Liver (tissue), 9 donors: ENCODE measurements around the gene PRR5L. TPM values are rescaled to one million over a fixed set of nuclear protein-coding genes. Genes with fewer than 3 reads are reported as not detected.

Experiments used
- DNase-seq: peaks from one replicate; pipeline ENCODE4 v3.0.0-alpha.2; 2017; ENCODE audit warnings: low spot score
- H3K27ac ChIP-seq, 2 donors: one replicate each; pipeline ENCODE4 v1.7.0; 2013; ENCODE audit warnings: inconsistent platforms in 2 of 2, low read length in 2 of 2, control low read depth in 1 of 2, low read depth in 1 of 2, mild to moderate bottlenecking in 1 of 2
- H3K27me3 ChIP-seq, 4 donors: one replicate each; pipeline versions ENCODE4 v1.6.1 to v1.7.0; 2013; ENCODE audit warnings: low read length in 3 of 4, inconsistent platforms in 1 of 4, mild to moderate bottlenecking in 1 of 4, moderate library complexity in 1 of 4; ENCODE audit not compliant: control insufficient read depth in 4 of 4, insufficient read depth in 4 of 4
- H3K36me3 ChIP-seq, 4 donors: one replicate each; pipeline versions ENCODE4 v1.6.1 to v1.7.0; 2013; ENCODE audit warnings: low read length in 3 of 4, mild to moderate bottlenecking in 3 of 4, low read depth in 1 of 4, moderate library complexity in 1 of 4; ENCODE audit not compliant: control insufficient read depth in 4 of 4, insufficient read depth in 3 of 4
- H3K4me1 ChIP-seq, 4 donors: one replicate each; pipeline versions ENCODE4 v1.6.1 to v1.7.0; 2013; ENCODE audit warnings: low read length in 3 of 4, mild to moderate bottlenecking in 3 of 4, moderate library complexity in 1 of 4; ENCODE audit not compliant: control insufficient read depth in 4 of 4, insufficient read depth in 4 of 4
- H3K4me3 ChIP-seq, 3 donors: one replicate each; pipeline versions ENCODE4 v1.6.1 to v1.7.0; 2013; ENCODE audit warnings: low read length in 3 of 3, control low read depth in 1 of 3, low read depth in 1 of 3, mild to moderate bottlenecking in 1 of 3
- H3K9ac ChIP-seq, 2 donors: one replicate each; pipeline ENCODE4 v1.7.0; 2013; ENCODE audit warnings: low read length in 2 of 2, mild to moderate bottlenecking in 2 of 2, moderate library complexity in 2 of 2, control low read depth in 1 of 2, low read depth in 1 of 2
- H3K9me3 ChIP-seq, 4 donors: one replicate each; pipeline versions ENCODE4 v1.6.1 to v1.7.0; 2013; ENCODE audit warnings: low read length in 3 of 4; ENCODE audit not compliant: control insufficient read depth in 4 of 4
- ATF3 ChIP-seq: IDR thresholded peaks from 2 replicates; pipeline ENCODE4 v1.6.1; 2016; ENCODE audit warnings: antibody characterized with exemption
- CTCF ChIP-seq: fragments of 150-350 bp; IDR thresholded peaks from 2 replicates; pipeline ENCODE4 v1.5.1; 2017; ENCODE audit warnings: improper control_type of control experiment, low read depth, low read length; ENCODE audit not compliant: missing input control
- EGR1 ChIP-seq, 2 donors: IDR thresholded peaks; 2 replicates each; pipeline ENCODE4 v1.6.1; 2016 to 2018; ENCODE audit warnings: antibody characterized with exemption in 2 of 2, low read depth in 2 of 2
- FOXA1 ChIP-seq: IDR thresholded peaks from 2 replicates; pipeline ENCODE4 v1.6.1; 2016; ENCODE audit warnings: antibody characterized with exemption
- FOXA2 ChIP-seq: IDR thresholded peaks from 2 replicates; pipeline ENCODE4 v1.6.1; 2016; ENCODE audit warnings: antibody characterized with exemption
- GABPA ChIP-seq, 2 donors: IDR thresholded peaks in 1 of 2; conservative IDR thresholded peaks in 1 of 2; 2 replicates each; pipeline ENCODE4 v1.6.1; 2016; ENCODE audit warnings: antibody characterized with exemption in 2 of 2, mild to moderate bottlenecking in 1 of 2, moderate library complexity in 1 of 2
- HNF4A ChIP-seq, 2 donors: conservative IDR thresholded peaks; 2 replicates each; pipeline ENCODE4 v1.6.1; 2016; ENCODE audit warnings: antibody characterized with exemption in 2 of 2, mild to moderate bottlenecking in 2 of 2
- HNF4G ChIP-seq: IDR thresholded peaks from 2 replicates; pipeline ENCODE4 v1.6.1; 2016; ENCODE audit warnings: antibody characterized with exemption
- JUND ChIP-seq, 2 donors: IDR thresholded peaks; 2 replicates each; pipeline ENCODE4 v1.6.1; 2016; ENCODE audit warnings: antibody characterized with exemption in 2 of 2
- MAX ChIP-seq: IDR thresholded peaks from 2 replicates; pipeline ENCODE4 v1.6.1; 2016; ENCODE audit warnings: antibody characterized with exemption
- NR2F2 ChIP-seq: IDR thresholded peaks from 2 replicates; pipeline ENCODE4 v1.6.1; 2016; ENCODE audit warnings: antibody characterized with exemption
- RAD21 ChIP-seq, 2 donors: IDR thresholded peaks; 2 replicates each; pipeline ENCODE4 v1.6.1; 2016; ENCODE audit warnings: antibody characterized with exemption in 2 of 2, mild to moderate bottlenecking in 2 of 2
- RXRA ChIP-seq, 2 donors: IDR thresholded peaks; 2 replicates each; pipeline ENCODE4 v1.6.1; 2017 to 2018; ENCODE audit warnings: antibody characterized with exemption in 2 of 2, mild to moderate bottlenecking in 1 of 2
- SP1 ChIP-seq: IDR thresholded peaks from 2 replicates; pipeline ENCODE4 v1.6.1; 2018; ENCODE audit warnings: antibody characterized with exemption, mild to moderate bottlenecking
- TAF1 ChIP-seq: conservative IDR thresholded peaks from 2 replicates; pipeline ENCODE4 v1.6.1; 2016; ENCODE audit warnings: antibody characterized with exemption, mild to moderate bottlenecking
- YY1 ChIP-seq: IDR thresholded peaks from 2 replicates; pipeline ENCODE4 v1.6.1; 2016; ENCODE audit warnings: antibody characterized with exemption, mild to moderate bottlenecking
- ZBTB33 ChIP-seq: IDR thresholded peaks from 2 replicates; pipeline ENCODE4 v1.6.1; 2016; ENCODE audit warnings: antibody characterized with exemption
- WGBS: extraction: QIAGEN DNeasy Blood & Tissue Kit; methylation state at CpG from one replicate; pipeline ENCODE4 v1.1.7; 2013; 5-methylcytosine and 5-hydroxymethylcytosine counted together
- polyA plus RNA-seq, 2 donors: library from polyadenylated mRNA; stranded (reverse) in 1 of 2; unstranded in 1 of 2; fragments of 200-250 nt in 1 of 2; fragments of >200 nt in 1 of 2; fragmentation: Nextera tagmentation in 1 of 2; extraction: Ambion mirVana in 1 of 2; gene quantifications; one replicate each; pipeline versions ENCODE4 v1.2.1 to v1.2.3, GENCODE V29; 2013 to 2015
- total RNA-seq, 2 donors: library from RNA; depleted of rRNA; stranded (reverse); fragments of >200 nt; gene quantifications; one replicate each; pipeline ENCODE4 v1.2.3, GENCODE V29; 2014
- TF ChIP-seq, protein P1 (sequence below): IDR thresholded peaks from 2 replicates; pipeline ENCODE4 v1.6.1; 2016; ENCODE audit warnings: antibody characterized with exemption, mild to moderate bottlenecking
- donor health status: healthy.
- donor health status: healthy.
- donor health status: healthy.
- donor health status: healthy.
- donor health status: healthy.

PRR5L gene
- total and polyA plus RNA-seq, 4 donors, result 1.2 to 8.5 (median 4.5) TPM

- Histone ChIP-seq H3K36me3 (peaks cover 0 to 4% (median 0%) of the 10 kb centered on the region in 4 donors), H3K9me3 (no peaks in the 10 kb centered on the region), H3K4me3 (no peak overlapping the region), H3K4me1 (peaks cover 10 to 26% (median 25%) of the 10 kb centered on the region in 4 donors), H3K9ac (no peak overlapping the region), H3K27ac (peak overlapping the region in 1 of 2 donors; percentile 65), H3K27me3 (peaks cover 0 to 2% (median 0%) of the 10 kb centered on the region in 4 donors)
- DNase-seq, result peak; percentile 70
- TF ChIP-seq ATF3 (no peak), MAX (no peak), EGR1 (IDR thresholded peaks at IDR 0.05; ENCODE audit: low read depth in 2 of 2) (no peak), JUND (IDR thresholded peaks at IDR 0.05) (no peak), SP1 (no peak), TAF1 (no peak), FOXA2 (no peak), CTCF (peak; percentile 81), NR2F2 (no peak), RAD21 (IDR thresholded peaks at IDR 0.05) (peak; percentile 90 to 91), FOXA1 (no peak)
- 33% methylated on average over 13 of the region's 13 CpGs for WGBS
Observed at GRCh38 chr11:36265793-36266628, 30.1 kb upstream of the PRR5L start.

DNA sequence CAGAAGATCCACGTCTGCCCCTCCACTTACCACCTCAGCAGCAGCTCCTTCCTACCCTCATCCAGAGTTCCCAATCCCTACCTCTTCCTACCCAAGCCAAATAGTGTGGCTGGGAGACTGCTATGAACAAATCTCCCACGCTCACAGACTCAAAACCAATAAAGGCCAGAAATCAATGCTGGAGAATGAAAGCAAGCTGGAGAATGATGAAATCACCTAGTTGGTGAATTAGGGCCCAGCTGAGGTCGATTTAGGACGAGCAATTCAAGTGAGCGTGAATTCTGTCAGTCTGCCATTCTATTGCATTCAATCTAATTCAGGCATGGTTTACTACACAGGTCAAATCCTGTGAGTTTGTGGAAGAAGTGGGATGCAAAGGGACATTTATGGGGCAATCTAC is 29.3 kb upstream of the PRR5L start:
- Histone ChIP-seq H3K36me3 (peaks cover 0 to 6% (median 4%) of the 10 kb centered on the region in 4 donors), H3K9ac (no peak overlapping the region), H3K9me3 (no peaks in the 10 kb centered on the region), H3K4me1 (peaks cover 10 to 26% (median 25%) of the 10 kb centered on the region in 4 donors), H3K27ac (peak overlapping the region; percentile 23 to 65), H3K4me3 (no peak overlapping the region), H3K27me3 (peaks cover 0 to 2% (median 0%) of the 10 kb centered on the region in 4 donors)
- 34% methylated on average over 5 of the region's 5 CpGs for WGBS
- DNase-seq, result no peak
- TF ChIP-seq JUND (IDR thresholded peaks at IDR 0.05), result peak; percentile 39 to 48
- TF ChIP-seq GABPA (IDR thresholded peaks at IDR 0.05 in 1 of 2, conservative IDR thresholded peaks at IDR 0.05 in 1 of 2), result no peak
- TF ChIP-seq ATF3, result peak; percentile 94
- TF ChIP-seq MAX, result peak; percentile 11
- peak; percentile 53 for TF ChIP-seq SP1
- TF ChIP-seq FOXA2, result no peak
- no peak for TF ChIP-seq CTCF
- peak; percentile 58 to 62 for TF ChIP-seq HNF4A (conservative IDR thresholded peaks at IDR 0.05)
- TF ChIP-seq, protein P1, sequence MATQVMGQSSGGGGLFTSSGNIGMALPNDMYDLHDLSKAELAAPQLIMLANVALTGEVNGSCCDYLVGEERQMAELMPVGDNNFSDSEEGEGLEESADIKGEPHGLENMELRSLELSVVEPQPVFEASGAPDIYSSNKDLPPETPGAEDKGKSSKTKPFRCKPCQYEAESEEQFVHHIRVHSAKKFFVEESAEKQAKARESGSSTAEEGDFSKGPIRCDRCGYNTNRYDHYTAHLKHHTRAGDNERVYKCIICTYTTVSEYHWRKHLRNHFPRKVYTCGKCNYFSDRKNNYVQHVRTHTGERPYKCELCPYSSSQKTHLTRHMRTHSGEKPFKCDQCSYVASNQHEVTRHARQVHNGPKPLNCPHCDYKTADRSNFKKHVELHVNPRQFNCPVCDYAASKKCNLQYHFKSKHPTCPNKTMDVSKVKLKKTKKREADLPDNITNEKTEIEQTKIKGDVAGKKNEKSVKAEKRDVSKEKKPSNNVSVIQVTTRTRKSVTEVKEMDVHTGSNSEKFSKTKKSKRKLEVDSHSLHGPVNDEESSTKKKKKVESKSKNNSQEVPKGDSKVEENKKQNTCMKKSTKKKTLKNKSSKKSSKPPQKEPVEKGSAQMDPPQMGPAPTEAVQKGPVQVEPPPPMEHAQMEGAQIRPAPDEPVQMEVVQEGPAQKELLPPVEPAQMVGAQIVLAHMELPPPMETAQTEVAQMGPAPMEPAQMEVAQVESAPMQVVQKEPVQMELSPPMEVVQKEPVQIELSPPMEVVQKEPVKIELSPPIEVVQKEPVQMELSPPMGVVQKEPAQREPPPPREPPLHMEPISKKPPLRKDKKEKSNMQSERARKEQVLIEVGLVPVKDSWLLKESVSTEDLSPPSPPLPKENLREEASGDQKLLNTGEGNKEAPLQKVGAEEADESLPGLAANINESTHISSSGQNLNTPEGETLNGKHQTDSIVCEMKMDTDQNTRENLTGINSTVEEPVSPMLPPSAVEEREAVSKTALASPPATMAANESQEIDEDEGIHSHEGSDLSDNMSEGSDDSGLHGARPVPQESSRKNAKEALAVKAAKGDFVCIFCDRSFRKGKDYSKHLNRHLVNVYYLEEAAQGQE, result no peak
- no peak for TF ChIP-seq TAF1
- TF ChIP-seq RXRA (IDR thresholded peaks at IDR 0.05), result peak; percentile 69
- no peak for TF ChIP-seq HNF4G
- peak; percentile 14 for TF ChIP-seq ZBTB33
- no peak for TF ChIP-seq EGR1 (IDR thresholded peaks at IDR 0.05; ENCODE audit: low read depth in 2 of 2)
- no peak for TF ChIP-seq FOXA1
- peak; percentile 74 for TF ChIP-seq YY1
- TF ChIP-seq RAD21 (IDR thresholded peaks at IDR 0.05), result peak in 1 of 2 donors; percentile 51
- TF ChIP-seq NR2F2, result no peak
